HL-60/S4 (cell line): ENCODE results near the gene RASGRP4.

Experiments
- in situ Hi-C: fragments of 300-500 bp; cut with MboI; formaldehyde crosslinking; loops from 2 replicates; pipeline ENCODE4 v1.14.3; 2022; ENCODE audit warnings: low sequenced_read_pairs

The RASGRP4 gene

DNA sequence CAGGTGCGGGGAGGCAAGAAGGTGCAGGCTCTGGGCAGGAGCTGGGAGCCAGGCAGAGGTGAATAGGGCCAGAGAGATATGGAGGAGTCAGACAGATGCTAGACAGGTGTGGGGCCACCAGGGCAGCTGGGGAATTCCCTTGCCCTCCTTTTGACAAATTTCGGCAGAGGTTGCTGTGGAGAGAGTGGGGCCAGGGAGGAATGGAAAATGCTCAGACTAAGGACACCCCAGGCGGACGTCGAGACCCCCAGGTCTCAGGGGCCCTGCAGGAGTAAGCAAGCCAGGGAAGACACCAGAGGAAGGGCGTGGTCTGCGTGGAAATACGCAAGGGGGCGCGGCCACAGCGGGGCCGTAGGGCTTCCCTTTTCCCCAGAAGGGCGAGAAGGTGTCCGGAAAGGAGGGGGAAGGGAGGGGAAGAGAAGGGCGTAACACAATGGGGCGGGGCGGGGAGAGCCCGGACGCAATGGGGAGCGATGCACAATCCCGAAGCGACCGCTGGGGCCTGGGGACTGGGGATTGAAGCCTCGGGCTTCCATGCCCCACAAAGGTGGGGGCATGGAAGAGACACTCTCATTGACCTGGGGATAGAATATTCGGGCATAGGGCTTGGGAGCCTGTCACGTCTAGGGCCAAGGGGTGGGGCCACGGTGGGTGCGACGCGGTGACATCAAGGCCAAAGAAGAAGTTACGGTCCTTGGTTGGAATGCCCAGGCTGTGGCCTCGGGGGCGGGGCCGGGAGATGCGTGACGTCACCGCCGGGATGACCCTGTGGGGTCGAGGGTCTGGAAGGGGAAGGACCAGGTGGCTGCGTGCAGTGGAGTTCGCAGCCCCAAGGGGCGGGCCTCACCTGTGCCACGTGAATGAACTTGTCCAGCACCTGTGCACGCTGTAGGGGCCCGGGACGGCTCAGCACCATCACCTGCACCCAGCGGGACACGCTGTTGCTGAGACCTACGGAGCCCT is 8.2 kb downstream of the RASGRP4 start:
- in situ Hi-C loops = loop anchor here (25.0 kb wide), 1 partner anchor 519 kb away; the partner anchor contains the start of genes MRPS12 and SARS2

DNA sequence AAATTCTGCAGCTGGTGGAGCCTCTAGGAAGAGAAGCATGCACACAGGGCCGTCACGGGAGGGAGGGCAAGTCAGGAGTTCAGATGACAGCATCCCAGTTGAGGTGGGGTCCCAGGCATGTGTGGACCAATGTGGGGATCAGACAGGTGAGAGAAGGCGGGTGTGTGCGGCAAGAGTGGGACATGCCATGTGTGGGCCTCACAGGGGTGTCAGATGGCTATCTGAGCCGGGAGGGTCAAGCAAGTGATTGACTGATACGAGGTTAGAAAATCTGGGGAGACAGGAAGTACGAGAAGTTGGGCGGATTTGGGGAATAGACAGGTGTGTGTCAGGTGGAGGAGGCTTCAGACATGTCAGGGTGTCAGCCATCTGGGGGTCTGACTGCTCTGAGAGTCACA is 8.9 kb downstream of the RASGRP4 start:
- in situ Hi-C loops = loop anchor here (25.0 kb wide), 1 partner anchor 520 kb away; the partner anchor contains the start of genes MRPS12 and SARS2

DNA sequence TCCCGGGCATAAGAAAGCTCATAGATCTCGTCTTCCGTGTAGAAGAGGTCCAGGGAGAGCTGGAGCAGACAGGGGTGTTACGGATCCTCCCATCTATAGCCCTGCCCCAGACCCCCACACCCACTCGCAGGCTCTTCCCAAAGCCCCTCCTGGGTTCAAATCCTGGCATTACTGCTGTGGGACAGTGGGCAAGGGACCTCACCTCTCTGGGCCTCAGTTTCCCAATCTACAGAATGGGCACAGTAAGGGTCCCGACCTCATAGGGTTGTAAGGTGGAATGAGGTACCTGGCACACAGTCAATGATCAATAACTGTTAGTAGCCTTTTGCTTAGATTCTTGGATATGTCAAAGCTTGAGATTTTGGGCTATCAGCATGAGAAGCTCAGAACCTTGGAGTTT is 12.6 kb downstream of the RASGRP4 start:
- in situ Hi-C loops = loop anchor here (25.0 kb wide), 1 partner anchor 524 kb away; the partner anchor contains the start of genes MRPS12 and SARS2

DNA sequence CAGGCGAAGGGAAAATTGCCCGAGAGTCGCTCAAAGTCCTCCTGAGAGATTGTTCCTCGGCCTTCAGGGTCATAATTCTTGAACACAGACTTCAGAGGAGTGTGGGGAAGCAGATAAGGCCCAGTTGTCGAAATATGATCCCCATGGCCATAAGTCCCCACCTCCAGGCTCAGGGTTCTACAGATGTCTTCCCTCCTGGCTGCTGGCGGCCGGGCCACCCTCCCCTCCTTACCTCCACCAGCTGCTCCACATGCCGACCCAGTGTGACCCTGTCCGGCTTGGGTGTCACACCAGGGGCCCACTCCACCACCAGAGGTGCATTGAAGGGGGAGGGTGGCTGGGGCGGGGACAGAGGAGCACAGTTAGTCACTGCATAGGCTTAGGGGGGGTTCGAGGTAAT is 13.1 kb downstream of the RASGRP4 start:
- in situ Hi-C loops = loop anchor here (25.0 kb wide), 1 partner anchor 524 kb away; the partner anchor contains the start of genes MRPS12 and SARS2

DNA sequence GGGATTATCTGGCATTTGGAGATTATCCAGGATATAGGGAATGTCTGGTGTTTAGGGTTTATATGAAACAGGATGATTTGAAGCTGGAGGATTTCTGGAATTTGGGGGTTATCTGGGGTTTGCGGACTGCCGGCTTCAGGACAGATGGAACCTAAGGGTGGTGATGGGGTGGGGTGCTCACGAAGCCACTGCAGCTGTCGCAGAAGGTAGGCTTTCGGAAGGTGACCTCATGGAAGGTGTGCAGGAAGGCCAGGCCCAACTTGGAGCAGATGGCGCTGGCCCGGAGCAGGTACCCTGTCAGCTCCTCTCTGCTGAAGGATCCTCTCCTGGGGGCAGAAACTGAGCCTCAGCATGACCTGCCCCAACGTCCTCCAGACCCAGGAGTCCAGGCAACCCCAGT is 13.5 kb downstream of the RASGRP4 start:
- in situ Hi-C loops = loop anchor here (25.0 kb wide), 1 partner anchor 525 kb away; the partner anchor contains the start of genes MRPS12 and SARS2

DNA sequence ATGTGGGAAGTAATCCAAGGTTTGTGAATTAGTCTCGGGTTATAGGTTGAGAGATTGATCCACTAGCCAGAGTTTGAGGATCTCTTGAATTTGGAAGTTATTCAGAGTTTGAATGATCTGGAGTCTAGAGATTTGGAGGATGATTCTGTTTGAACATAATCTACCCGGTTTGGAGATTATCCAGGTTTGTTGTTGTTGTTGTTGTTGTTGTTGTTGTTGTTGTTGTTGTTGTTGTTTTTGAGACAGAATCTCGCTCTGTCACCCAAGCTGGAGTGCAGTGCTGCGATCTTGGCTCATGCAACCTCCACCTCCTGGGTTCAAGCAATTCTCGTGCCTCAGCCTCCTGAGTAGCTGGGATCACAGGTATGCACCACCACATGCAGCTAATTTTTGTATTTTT is 14.1 kb downstream of the RASGRP4 start:
- in situ Hi-C loops = loop anchor here (25.0 kb wide), 1 partner anchor 525 kb away; the partner anchor contains the start of genes MRPS12 and SARS2

DNA sequence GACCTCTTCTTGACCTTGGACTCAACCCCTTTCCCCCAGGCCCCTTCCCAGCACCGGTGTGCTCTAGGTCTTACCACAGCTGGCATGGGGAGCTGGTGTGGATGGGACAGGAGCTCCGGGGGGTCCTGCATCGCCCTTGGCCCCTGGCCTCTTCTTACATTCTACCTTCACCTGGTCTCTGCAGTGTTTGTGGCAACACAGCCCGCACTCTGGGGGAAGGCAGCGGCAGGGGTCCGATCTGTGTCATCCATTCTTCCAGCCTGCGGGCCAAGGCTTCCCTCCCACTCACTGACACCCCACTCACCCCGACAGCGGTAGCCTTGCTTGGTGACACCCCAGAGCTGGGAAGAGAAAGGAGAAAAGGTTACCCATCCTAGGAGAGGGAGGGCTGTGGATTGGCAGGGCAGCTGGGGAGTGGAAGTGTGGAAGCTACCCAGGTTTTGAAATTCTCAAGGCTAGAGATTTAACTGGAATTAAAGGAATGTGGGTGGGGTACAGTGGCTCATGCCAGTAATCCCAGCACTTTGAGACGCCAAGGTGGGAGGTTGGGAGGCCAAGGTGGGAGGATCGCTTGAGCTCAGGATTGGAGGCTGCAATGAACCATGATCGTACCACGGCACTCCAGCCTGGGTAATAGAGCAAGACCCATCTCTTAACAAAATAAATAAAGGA is 14.8 kb downstream of the RASGRP4 start:
- in situ Hi-C loops = loop anchor here (25.0 kb wide), 1 partner anchor 526 kb away; the partner anchor contains the start of genes MRPS12 and SARS2

DNA sequence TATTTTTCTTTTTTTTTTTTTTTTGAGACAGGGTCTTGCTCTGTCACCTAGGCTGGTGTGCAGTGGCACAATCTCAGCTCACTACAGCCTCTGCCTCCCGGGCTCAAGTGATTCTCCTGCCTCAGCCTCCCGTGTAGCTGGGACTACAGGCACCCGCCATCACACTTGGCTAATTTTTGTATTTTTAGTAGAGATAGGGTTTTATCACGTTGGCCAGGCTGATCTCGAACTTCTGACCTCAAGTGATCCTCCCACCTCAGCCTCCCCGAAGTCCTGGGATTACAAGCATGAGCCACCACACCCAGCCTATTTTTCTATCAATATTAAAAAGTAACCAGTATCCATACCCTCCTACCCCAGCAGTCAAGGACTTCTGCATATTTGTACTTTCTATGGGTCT is 15.6 kb downstream of the RASGRP4 start:
- in situ Hi-C loops = loop anchor here (25.0 kb wide), 1 partner anchor 527 kb away; the partner anchor contains the start of genes MRPS12 and SARS2

DNA sequence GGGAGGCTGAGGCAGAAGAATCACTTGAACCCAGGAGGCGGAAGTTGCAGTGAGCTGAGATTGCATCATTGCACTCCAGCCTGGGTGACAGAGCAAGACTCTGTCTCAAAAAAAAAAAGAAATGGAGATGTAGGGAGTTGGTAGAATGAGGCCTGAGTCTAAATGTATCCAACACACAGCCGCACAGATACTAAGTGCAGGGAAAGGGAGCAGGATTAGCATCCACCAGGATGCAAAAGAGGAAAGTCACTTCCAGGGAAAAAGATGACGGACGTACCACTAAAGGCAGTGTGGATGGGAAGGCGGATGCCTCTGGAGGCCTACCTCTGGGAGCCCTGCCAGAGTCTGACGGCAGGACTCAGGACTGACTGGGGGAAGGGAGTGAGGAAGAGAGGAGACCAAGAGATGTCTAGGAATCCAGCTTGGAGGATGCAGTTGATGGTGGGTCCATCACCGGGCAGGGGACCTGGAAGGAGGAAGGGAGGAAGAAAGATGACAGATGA is 16.3 kb downstream of the RASGRP4 start:
- in situ Hi-C loops = loop anchor here (10.0 to 25.0 kb wide), 2 partner anchors 225 to 528 kb away; partner anchors contain the start of genes MRPS12 and SARS2

DNA sequence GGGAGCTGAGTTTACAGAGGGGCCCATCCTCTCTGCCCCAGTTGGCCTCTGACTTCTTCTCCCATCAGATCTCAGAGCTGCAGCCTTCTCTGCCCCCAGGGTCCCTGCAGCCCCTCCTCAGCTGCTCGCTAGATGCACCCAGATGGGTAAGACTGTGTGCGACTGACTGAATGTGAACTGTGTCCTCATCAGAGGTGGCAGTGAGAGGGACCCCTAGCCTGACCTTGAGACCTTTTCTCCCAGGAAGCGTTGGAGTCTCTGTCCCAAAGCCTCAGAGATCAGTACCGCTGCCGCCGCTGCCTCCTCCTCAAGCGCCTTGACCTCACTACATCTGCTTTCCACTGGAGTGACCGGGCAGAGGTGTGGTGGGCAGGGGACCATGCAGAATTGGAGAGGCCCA is 20.7 kb downstream of the RASGRP4 start:
- in situ Hi-C loops = loop anchor here (10.0 to 25.0 kb wide), 2 partner anchors 230 to 532 kb away; partner anchors contain the start of genes MRPS12 and SARS2

DNA sequence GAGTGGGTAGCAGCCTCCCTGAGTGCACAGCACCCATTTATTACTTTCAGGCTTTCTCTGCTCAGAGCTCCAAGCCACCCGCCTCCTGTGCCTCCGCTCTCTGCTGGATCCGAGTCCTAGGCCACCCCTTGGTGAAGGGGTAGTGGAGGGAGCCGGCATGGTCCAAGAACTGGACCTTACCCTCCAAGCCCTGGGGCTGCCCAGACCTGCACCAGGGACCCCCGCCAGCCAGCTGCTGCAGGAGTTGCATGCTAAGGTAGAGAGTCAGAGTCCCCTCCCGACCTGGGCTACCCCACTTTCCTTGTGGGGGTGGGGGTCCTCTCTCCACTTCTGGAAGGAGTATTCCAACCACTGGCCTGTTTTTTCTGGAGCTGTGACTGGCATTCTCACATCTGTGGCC is 21.2 kb downstream of the RASGRP4 start:
- in situ Hi-C loops = loop anchor here (10.0 to 25.0 kb wide), 2 partner anchors 230 to 532 kb away; partner anchors contain the start of genes MRPS12 and SARS2

DNA sequence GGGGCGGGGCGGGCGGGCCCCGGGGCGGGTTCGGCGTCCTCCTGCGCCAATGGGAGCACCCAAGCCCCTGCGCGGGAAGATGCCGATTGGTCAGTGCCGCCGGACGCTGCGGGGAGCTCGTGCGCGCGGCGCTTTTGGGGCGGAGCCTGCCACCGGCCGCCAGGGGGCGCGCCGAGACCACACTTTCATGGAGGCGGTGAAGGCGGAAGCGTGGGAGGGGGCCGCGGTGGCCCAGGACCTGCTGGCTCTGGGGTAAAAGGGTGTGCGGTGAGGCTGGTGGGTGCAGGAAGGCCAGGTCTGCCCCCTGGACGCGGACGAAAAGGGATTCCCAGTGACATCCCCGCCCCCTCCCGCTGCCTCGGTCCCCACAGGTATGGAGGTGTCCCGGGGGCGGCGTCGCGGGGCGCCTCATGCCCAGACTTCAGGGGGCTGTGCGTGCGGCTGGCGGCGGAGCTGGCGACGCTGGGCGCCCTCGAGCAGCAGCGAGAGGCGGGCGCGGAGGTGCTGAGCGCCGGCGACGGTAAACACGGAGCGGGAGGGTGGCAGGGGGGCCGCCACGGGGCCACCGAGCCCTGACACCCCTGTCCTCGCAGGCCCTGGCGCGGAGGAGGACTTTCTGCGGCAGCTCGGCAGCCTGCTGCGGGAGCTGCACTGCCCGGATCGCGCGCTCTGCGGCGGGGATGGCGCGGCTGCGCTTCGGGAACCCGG is 22.9 kb downstream of the RASGRP4 start, which contains the start of gene FAM98C:
FAM98C (plus strand) TSS at position 127 of the 708 bp plus-strand sequence; CDS start at position 188, 61 bp downstream.
- in situ Hi-C loops = loop anchor here (10.0 to 25.0 kb wide), 2 partner anchors 232 to 534 kb away; partner anchors contain the start of genes MRPS12 and SARS2

DNA sequence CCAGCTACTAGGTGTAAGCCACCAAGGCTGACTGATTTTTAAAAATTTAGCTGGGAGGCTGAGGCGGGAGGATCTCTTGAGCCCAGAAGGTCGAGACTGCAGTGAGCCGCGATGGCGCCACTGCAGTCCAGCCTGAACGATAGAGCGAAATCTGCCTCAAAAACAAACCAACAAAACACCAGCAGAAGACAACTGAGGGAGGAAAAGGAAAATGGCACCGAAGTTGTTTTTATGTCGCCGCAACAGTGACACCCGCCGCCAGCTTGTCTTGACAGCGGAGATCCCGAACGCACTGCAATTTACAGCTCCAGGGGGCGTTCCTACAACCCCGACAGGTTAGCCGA is 23.4 kb downstream of the RASGRP4 start:
- in situ Hi-C loops = loop anchor here (10.0 to 25.0 kb wide), 2 partner anchors 232 to 535 kb away; partner anchors contain the start of genes MRPS12 and SARS2

DNA sequence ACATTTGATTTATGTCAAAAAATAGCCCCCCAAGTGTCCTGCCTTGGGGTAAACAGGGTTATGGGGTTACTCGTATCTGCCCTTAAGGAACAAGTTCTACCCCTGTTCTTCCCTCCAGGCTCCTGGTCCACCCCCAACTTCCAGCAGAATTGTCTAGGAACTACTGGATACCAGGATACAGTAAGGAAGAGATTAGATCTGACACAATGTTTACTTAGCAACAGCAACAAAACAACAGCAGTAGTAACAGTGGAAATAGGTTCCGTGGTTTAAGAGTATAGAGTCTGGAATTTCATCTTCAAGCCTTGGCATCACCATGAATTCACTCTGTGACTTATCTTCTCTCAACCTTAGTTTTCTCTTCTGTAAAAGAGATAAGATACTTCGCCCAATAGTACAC is 24.9 kb downstream of the RASGRP4 start:
- in situ Hi-C loops = loop anchor here (10.0 to 25.0 kb wide), 2 partner anchors 234 to 536 kb away; partner anchors contain the start of genes MRPS12 and SARS2

DNA sequence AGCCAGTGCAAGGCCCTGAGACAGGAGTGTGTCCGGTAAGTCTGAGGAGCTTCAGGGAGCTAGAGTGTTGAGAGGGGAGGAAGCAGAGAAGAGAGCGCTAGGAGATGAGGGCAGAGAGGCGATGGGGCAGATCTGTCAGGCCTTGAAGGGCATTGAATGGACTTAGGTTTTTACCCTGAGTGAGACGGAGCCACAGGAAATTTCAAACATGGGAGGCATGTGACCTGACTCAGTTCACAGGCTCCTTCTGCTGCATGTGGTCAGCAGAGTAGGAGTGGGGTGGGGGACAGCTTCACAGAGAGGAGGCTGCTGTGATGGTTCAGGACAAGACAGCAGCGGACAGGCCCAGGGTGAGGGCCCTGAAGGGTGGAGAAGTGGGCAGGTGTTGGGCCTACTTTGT is 25.7 kb downstream of the RASGRP4 start:
- in situ Hi-C loops = loop anchor here (10.0 to 25.0 kb wide), 2 partner anchors 234 to 537 kb away; partner anchors contain the start of genes MRPS12 and SARS2

DNA sequence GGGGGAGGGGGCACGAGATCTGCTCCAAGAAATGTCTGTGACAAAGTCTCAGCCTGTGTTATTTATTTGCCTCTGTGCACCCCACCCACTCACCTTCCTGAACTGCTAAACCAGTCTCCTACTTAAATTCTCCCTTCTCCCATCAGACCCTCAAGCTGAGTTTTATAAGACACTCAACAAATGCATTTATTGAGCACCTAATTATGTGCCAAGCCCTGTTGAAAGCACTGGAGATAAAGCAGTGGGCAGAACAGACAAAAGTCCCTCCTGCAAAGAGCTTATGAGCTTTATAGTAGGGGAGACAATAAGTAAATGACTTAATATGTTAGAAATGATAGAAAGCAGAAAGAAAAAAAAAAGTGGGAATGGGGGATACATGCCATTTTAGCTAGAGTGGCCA is 26.5 kb downstream of the RASGRP4 start:
- in situ Hi-C loops = no loop called here

DNA sequence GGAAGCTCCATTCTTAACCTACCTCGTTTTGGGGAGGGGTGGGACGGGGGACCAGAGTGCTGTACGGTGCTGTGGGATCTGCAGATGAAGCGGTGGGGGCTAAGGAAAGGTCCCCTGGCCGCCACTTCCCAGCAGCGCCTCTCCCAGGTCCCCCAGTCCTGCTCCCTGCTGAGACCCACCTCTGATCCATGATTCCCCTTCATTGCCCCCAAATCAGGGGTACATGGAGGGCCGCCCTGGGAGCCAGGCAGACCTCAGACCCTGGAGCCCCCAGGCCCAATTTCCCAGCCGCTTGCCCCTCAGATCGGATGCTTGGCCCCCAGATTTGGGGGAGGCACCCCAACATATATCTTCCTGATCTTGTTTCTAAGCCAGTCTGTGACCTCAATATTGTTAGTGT is 26.9 kb downstream of the RASGRP4 start:
- in situ Hi-C loops = no loop called here

DNA sequence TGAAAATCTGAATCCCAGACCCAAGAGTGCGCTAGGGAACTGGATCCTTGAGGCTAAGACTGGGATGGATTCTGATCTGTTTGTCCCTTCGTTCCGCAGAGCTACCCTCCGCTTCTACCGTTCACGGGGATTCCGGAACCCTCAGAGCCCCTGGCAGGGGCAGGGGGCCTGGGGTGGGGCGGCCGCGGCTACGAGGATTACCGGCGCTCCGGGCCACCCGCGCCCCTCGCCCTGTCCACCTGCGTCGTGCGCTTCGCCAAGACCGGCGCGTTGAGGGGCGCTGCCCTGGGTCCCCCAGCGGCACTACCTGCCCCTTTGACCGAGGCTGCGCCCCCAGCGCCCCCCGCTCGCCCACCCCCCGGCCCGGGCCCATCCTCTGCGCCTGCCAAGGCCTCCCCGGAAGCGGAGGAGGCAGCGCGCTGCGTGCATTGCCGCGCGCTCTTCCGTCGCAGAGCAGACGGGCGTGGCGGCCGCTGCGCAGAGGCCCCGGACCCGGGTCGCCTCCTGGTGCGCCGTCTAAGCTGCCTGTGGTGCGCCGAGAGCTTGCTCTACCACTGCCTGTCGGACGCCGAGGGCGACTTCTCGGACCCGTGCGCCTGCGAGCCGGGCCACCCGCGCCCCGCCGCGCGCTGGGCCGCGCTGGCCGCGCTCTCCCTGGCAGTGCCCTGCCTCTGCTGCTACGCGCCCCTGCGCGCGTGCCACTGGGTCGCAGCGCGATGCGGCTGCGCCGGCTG is 30.5 kb downstream of the RASGRP4 start:
- in situ Hi-C loops = no loop called here

DNA sequence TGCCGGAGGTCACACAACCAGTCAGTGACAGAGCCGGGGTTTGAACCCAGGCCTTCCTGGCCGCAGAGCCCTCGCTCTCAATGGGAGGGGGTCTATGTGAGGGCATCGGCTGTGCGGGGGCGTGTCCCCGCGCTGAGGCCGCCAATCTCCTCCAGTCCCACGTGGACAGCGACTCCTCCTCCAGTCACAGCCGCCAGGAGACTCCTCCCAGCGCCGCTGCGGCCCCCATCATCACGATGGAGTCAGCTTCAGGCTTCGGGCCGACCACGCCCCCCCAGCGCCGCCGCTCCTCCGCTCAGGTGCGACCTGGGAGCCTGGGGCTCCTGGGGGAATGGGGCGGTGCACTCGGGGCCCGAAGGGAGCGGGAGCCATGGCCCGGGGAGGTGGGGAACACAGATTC is 31.5 kb downstream of the RASGRP4 start:
- in situ Hi-C loops = no loop called here
